Retina (tissue), 1 donor: ENCODE results near the gene SORBS1.

Source experiments
- DNase-seq: peaks from one replicate; pipeline ENCODE4 v3.0.0-alpha.2; 2016

SORBS1 gene

GRCh38 chr10:95511314-95511713, 49.9 kb downstream of the SORBS1 start:
- DNase-seq: no peak

- DNase-seq: no peak
Measured at GRCh38 chr10:95509251-95509650, 51.9 kb downstream of the SORBS1 start.

GRCh38 chr10:95508730-95509129, 52.4 kb downstream of the SORBS1 start:
- no peak for DNase-seq

DNA sequence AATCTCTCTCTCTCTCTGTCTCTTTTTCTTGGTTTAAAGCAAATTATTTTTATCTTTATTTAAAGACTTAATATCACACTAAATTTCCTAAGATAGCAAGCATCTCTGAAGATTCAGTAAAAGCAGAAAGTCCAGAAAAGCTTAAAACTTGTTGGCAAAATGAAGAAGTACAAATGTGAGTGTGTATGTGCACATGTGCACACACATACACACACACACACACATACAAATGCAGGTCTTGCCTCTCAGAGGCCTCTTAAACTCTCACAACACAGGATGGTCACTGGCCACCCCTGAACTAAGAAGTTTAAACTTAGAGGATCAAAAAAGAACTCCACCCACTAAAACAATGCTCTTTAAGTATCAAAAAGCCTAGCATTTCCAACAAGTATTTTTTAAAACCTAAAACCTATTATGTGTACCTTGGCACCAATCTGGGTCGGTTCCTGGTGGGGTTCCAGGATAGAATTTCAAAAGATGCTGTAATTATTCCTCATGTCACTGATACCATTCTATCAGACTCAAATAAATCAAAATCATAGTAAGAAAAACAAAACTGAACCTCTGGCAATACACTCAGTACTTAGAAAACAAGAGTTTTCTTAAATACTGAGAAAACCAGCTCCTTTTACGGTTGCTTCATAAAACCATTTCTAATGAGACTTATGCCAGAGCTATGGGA, 55.0 kb downstream of the SORBS1 start:
- DNase-seq: no peak

GRCh38 chr10:95505641-95506040, 55.5 kb downstream of the SORBS1 start:
- DNase-seq: no peak

DNA sequence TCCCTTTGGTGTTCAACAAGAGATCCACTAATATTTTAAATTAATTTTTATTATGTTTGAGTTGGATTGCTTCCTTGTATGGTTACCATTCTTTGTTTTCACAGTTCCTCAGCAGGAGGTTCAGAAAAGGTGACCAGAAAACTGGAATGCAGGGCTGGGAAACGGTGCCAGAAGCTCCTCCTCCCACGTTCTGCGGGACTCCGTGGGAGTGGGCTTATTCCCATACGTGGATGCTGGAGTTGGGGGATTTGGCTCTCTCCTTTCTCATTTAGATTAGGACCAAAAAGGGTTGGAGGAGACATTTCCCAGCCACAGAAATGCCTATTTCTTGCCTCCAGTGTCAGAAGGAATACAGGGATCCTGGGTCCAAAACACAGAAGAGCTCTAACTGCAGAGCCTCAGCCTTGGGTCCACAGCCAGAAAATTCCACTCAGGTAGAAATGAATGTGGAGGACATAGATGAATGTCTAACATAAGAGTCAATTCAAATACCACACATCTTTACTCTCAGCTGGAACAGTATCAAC, 56.0 kb downstream of the SORBS1 start:
- DNase-seq: no peak

- DNase-seq: no peak
Measured at GRCh38 chr10:95504246-95504691, 56.9 kb downstream of the SORBS1 start.

DNA sequence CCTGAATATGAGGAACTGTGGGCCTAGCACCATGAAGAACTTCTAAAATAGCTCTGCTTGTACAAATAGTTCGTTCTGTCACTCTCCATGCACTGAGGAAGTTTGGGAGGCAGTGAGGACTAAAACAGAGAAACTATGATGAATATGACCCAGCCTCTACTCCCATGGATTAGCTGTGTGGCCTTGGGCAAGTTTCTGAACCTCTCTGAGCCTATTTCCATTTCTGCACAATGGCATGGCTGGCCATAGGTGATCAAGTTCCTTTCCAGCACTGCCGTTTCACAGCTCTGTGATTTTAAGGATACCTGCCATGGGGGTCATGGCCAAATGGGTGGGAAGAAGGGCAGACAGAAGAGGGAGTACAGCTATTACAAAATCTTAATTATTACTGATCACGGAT, 57.6 kb downstream of the SORBS1 start:
- DNase-seq: no peak

DNA sequence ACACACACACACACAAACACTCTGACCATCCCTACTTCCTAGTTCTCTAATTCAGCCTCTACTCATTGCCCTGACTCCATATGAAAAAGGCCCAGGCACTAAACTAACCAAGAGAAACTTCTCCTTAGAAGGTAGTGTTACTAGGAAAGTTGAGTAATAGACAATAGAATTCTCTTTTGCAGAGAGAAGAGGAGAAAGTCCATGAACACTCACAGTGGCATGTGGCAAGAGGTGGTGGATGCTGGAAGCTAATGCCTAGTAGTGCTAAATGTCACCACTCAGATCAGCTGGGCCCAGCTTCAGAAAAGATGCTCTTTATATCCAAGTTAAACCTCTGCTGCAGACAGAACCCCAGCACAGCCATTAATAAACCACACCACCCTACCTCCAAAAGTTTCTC, 58.2 kb downstream of the SORBS1 start:
- DNase-seq: no peak

- DNase-seq: no peak
Measured at GRCh38 chr10:95502377-95502776, 58.8 kb downstream of the SORBS1 start.

DNA sequence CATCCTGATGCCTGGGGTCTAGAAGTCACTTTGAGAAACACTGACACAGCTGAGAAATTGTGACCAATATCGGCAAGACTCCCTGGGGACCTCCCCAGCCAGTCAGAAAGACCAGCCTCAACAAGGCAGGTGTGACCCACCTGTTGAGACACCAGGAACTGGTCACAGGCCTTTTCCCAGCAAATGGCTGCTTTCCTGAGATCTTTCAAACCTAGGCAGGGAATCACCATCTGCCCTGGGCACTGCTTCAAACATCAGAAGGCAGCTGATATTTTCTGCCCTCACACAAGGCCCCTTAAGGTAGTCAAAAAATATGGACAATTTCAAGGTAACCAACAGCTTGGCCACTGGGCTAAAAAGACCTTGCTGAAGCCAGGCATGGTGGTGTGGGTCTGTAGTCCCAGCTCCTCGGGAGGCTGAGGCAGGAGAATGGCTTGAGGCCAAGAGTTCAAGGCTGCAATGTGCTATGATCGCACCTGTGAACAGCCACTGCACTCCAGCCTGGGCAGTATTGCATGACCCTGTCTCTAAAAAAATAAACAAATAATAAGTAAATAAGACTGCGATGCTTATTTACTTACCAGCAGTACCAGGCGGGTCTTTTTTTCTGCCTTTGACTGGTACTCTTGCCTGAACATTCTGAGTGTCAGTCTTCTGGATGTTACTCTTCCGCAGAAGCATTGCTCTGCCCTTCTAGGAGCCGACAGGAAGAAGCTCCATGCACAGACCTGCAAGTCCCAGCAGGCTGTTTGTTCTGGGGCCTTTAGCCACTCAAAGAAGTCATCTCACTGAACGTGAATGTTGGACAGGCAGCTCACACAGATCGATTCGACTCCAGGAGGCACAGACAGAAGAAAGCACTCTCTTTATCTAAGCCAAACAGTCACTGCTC, 59.7 kb downstream of the SORBS1 start:
- DNase-seq: no peak

DNA sequence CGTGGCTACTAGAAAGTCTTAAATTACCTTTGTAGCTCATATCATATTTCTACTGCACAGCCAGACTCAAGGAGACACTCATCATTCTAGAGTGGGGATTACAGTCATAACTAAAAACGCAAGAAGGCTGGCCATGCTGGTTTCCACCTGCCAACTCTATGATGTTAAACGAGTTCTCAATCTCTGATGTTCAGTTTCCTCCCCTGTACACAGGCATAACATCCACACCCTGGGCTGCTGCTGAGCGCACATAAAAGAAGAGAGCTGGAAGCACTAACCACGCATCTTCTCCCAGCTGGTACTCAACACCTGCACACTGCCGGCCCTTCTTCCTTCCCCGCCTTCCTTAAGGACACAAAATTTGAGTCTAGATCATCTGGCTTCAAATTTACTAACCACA, 60.5 kb downstream of the SORBS1 start:
- no peak for DNase-seq

- no peak for DNase-seq
Measured at GRCh38 chr10:95500097-95500496, 61.1 kb downstream of the SORBS1 start.

DNA sequence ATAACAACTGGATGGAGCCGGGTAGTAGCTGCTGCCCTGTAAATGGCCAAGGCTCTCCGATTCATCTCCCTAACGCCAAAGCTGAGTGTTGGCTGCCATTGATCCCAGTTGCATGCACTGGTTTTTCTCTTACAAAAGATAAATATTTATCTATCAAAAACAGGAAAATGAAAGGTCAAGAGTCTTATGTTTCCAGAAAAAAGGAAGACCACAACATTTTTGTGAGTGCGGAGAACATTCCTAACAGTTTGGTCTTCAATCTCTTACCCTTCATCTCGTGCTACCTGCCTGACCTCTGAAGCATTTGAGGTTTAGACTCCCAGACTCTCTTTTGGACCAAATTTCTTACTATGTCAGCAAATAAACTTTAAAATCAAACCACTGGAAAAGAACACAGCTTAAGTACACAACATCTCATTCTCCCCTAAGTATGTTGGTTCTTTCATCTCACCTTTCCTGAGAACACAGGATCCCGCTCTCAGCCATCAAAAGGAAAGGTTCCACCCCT, 61.6 kb downstream of the SORBS1 start:
- DNase-seq: no peak

DNA sequence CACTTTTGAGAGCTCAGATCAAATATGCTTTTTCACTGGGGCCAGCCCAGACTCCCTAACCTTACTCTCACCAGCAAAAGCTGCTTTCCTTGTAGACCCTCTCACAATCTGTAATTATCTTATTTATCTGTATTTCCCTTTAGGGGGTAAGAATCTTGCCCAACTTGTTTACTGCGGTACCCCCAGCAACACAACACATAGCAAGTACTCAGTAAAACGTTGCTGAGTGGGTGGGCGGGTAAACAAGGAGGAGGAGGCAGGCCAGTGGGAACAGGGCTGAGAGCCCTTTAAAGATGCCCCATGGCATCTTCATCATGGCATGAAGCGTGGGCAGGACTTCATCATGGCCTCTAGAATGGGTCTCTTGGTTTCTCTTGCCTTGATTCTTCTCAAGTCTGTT, 64.2 kb downstream of the SORBS1 start:
- DNase-seq: no peak

DNA sequence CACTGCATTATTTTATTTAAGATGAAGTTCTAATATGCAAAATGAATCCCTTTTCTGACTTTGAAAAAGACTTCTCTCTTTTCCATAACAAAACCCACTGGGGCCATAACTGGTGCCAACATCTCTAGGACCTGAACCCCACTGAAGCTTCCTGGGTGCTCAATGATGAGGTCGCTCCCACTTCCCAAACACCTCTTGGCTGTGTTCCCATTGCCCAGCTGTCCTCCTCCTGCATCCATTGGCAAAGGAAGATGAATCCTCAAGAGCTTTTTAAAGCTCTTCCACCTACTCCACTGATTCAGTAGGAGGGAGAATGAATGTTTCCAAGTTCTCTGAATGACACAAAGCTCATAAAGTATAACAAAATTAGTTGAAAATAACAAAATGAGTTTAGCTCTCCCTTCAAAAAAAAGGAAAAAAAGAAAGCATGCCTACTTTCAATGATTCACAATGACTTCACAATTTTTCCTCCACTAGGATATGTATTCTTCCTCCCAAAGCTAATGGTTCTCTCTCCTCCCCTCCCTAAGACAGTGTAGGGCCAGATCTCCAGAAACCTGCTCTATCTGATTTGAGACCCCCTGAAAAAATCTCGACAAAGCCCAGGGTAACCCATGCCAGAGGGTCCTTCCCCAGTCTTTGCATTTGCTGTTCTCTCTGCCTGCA, 64.8 kb downstream of the SORBS1 start:
- no peak for DNase-seq

- no peak for DNase-seq
Measured at GRCh38 chr10:95493862-95494261, 67.3 kb downstream of the SORBS1 start.

DNA sequence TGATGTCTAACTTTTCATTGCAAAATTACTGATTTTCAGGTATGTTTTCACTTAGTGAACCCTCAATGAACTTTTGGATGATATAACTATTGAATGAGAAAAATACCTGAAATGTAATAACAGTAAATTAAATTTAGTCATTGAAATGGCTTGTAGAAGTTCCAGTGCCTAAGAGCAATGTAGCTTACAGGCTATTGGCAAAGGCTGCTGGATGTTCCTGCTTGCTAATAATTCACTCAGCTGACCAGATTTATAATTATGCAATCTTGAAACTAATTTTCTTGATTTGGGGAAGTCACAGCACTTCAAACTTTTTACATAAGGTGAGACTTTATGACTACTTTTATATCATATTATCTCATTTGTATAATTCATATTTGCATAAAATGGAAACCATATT, 73.2 kb downstream of the SORBS1 start:
- no peak for DNase-seq

DNA sequence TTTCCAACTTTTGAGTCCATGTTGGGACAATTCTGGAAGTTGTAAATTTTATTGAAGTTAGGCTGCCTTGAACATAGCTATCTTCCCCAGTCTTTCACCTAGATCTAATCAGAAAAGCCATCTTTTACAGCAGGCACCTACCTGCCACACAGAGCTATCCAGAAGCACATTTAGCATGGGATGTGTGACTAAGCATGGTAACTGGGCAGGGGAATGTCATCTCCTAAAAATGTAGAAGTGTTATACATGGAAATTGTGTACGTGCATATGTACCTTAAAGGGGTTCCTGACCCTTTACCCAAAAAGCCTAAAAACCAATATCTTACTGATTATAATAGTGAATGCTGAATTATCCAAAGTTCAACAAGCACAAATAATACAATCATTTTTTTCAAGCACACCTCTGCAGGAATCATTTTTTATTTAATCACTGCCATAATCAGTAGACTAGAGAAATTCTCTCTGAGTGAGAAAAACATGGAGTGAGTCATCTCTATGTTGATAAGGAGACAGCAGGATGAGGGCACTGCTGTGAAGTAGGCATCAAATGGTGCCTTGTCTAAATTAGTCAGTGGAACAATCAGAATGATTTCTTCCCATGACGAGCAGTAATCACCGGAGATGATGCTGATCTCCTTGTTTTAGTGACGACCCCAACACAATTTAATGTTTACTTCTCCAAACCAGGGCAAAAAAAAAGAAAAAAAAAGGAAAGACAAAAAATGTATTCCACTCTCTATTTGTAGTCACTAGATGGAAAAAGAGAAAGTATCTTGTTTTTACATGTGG, 75.9 kb downstream of the SORBS1 start:
- DNase-seq: no peak

GRCh38 chr10:95482501-95483233, 78.5 kb downstream of the SORBS1 start:
- no peak for DNase-seq

- no peak for DNase-seq
Measured at GRCh38 chr10:95480901-95481491, 80.2 kb downstream of the SORBS1 start.
